ACC112 (cell line): ENCODE measurements around the gene TLNRD1.

Source experiments
- H2AFZ ChIP-seq: fragments of 200-600 bp; sonication (generic); one replicate; pipeline ENCODE4 v1.6.0; 2017; ENCODE audit warnings: antibody characterized with exemption, low read length; ENCODE audit not compliant: unreplicated experiment
- H3K27ac ChIP-seq: fragments of 200-600 bp; sonication (generic); 2 replicates; pipeline ENCODE4 v1.5.1; 2014; ENCODE audit warnings: low read depth, mild to moderate bottlenecking, antibody characterized with exemption, low read length, moderate library complexity
- H3K27me3 ChIP-seq: fragments of 200-600 bp; sonication (generic); 2 replicates; pipeline ENCODE4 v1.6.1; 2014; ENCODE audit warnings: mild to moderate bottlenecking, antibody characterized with exemption, low read length, moderate library complexity, mixed read lengths; ENCODE audit not compliant: insufficient read depth
- H3K36me3 ChIP-seq: fragments of 200-600 bp; sonication (generic); 2 replicates; pipeline ENCODE4 v1.6.1; 2016; ENCODE audit warnings: mild to moderate bottlenecking, antibody characterized with exemption, low read length, moderate library complexity, mixed read lengths; ENCODE audit not compliant: insufficient read depth
- H3K4me1 ChIP-seq: fragments of 200-600 bp; sonication (generic); one replicate; pipeline ENCODE4 v1.6.1; 2016; ENCODE audit warnings: low read length, mixed read lengths; ENCODE audit not compliant: insufficient read depth, unreplicated experiment, control insufficient read depth
- H3K4me3 ChIP-seq: fragments of 200-600 bp; sonication (generic); 2 replicates; pipeline ENCODE4 v1.5.1; 2014; ENCODE audit warnings: mild to moderate bottlenecking, low read depth, low read length
- H3K79me2 ChIP-seq: fragments of 200-600 bp; sonication (generic); one replicate; pipeline ENCODE4 v1.6.0; 2016; ENCODE audit warnings: low read length; ENCODE audit not compliant: control insufficient read depth, unreplicated experiment, insufficient read depth

The TLNRD1 gene

GRCh38 chr15:80978685-80979329, 21.9 kb upstream of the TLNRD1 start:
- Histone ChIP-seq H3K27me3 (no peaks in the 10 kb centered on the region), H2AFZ (no peak overlapping the region), H3K79me2 (peaks cover 34% of the 10 kb centered on the region), H3K27ac (0 out of 2 replicates have a peak overlapping the region, but pooled peaks have one; percentile 3), H3K4me1 (peaks cover 9% of the 10 kb centered on the region), H3K36me3 (peaks cover 18% of the 10 kb centered on the region; the same call in 1 of the 2 replicates), H3K4me3 (no peak overlapping the region)

- Histone ChIP-seq H3K27ac (no peak overlapping the region), H3K4me3 (no peak overlapping the region), H2AFZ (no peak overlapping the region), H3K79me2 (peaks cover 39% of the 10 kb centered on the region), H3K4me1 (peaks cover 9% of the 10 kb centered on the region), H3K36me3 (peaks cover 18% of the 10 kb centered on the region; the same call in 1 of the 2 replicates), H3K27me3 (no peaks in the 10 kb centered on the region)
Observed at GRCh38 chr15:80979538-80980200, 21.1 kb upstream of the TLNRD1 start.

- Histone ChIP-seq H3K4me1 (peaks cover 21% of the 10 kb centered on the region), H3K27me3 (no peaks in the 10 kb centered on the region), H2AFZ (no peak overlapping the region), H3K79me2 (peaks cover 59% of the 10 kb centered on the region), H3K27ac (no peak overlapping the region), H3K36me3 (peaks cover 18% of the 10 kb centered on the region; the same call in 1 of the 2 replicates), H3K4me3 (no peak overlapping the region)
Observed at GRCh38 chr15:80982205-80982604, 18.5 kb upstream of the TLNRD1 start.

GRCh38 chr15:80982839-80983238, 17.9 kb upstream of the TLNRD1 start:
- H2AFZ ChIP-seq: no peak overlapping the region
- peaks cover 21% of the 10 kb centered on the region for H3K4me1 ChIP-seq
- no peak overlapping the region for H3K27ac ChIP-seq
- H3K4me3 ChIP-seq: no peak overlapping the region
- peaks cover 18% of the 10 kb centered on the region; the same call in 1 of the 2 replicates for H3K36me3 ChIP-seq
- H3K27me3 ChIP-seq: no peaks in the 10 kb centered on the region
- H3K79me2 ChIP-seq: peaks cover 64% of the 10 kb centered on the region

- Histone ChIP-seq H3K36me3 (0 out of 2 replicates have a peak, but pooled peaks cover 5% of the 10 kb centered on the region), H2AFZ (no peak overlapping the region), H3K27ac (peak overlapping the region; percentile 49; the same call in 1 of the 2 replicates), H3K4me3 (peak overlapping the region; percentile 60), H3K79me2 (peaks cover 76% of the 10 kb centered on the region), H3K4me1 (peaks cover 20% of the 10 kb centered on the region), H3K27me3 (no peaks in the 10 kb centered on the region)
Observed at GRCh38 chr15:80984856-80985255, 15.9 kb upstream of the TLNRD1 start.

- Histone ChIP-seq H3K4me3 (no peak overlapping the region), H3K36me3 (no peaks in the 10 kb centered on the region), H3K79me2 (peaks cover 72% of the 10 kb centered on the region)
Observed at GRCh38 chr15:80985981-80986380, 14.7 kb upstream of the TLNRD1 start.

GRCh38 chr15:80986487-80986886, 14.2 kb upstream of the TLNRD1 start:
- Histone ChIP-seq H3K27ac (no peak overlapping the region), H3K4me3 (0 out of 2 replicates have a peak overlapping the region, but pooled peaks have one; percentile 11), H3K36me3 (no peaks in the 10 kb centered on the region), H2AFZ (no peak overlapping the region), H3K27me3 (no peaks in the 10 kb centered on the region), H3K79me2 (peaks cover 72% of the 10 kb centered on the region), H3K4me1 (peaks cover 34% of the 10 kb centered on the region)

More at GRCh38 chr15:80985981-80986380, 14.7 kb upstream of the TLNRD1 start:
- no peak overlapping the region for H3K27ac ChIP-seq
- H3K27me3 ChIP-seq: no peaks in the 10 kb centered on the region
- no peak overlapping the region for H2AFZ ChIP-seq
- peaks cover 29% of the 10 kb centered on the region for H3K4me1 ChIP-seq

GRCh38 chr15:80988148-80988796, 12.5 kb upstream of the TLNRD1 start:
- Histone ChIP-seq H3K27ac (no peak overlapping the region), H3K79me2 (peaks cover 58% of the 10 kb centered on the region), H3K27me3 (no peaks in the 10 kb centered on the region), H3K4me1 (peaks cover 46% of the 10 kb centered on the region), H3K36me3 (no peaks in the 10 kb centered on the region), H3K4me3 (peak overlapping the region; percentile 85), H2AFZ (no peak overlapping the region)

- H3K27me3 ChIP-seq: no peaks in the 10 kb centered on the region
- peaks cover 52% of the 10 kb centered on the region for H3K79me2 ChIP-seq
- peak overlapping the region; percentile 14; the same call in 1 of the 2 replicates for H3K27ac ChIP-seq
- H3K4me1 ChIP-seq: peaks cover 46% of the 10 kb centered on the region
- H3K36me3 ChIP-seq: no peaks in the 10 kb centered on the region
- peak overlapping the region; percentile 85 for H3K4me3 ChIP-seq
- peak overlapping the region; percentile 79 for H2AFZ ChIP-seq
Observed at GRCh38 chr15:80989081-80989517, 11.6 kb upstream of the TLNRD1 start.

- Histone ChIP-seq H3K36me3 (no peaks in the 10 kb centered on the region), H3K27me3 (no peaks in the 10 kb centered on the region), H3K79me2 (peaks cover 45% of the 10 kb centered on the region), H2AFZ (peak within 1 kb of the TSS; percentile 88), H3K4me1 (peaks cover 46% of the 10 kb centered on the region), H3K27ac (peak within 1 kb of the TSS; percentile 80), H3K4me3 (peak within 1 kb of the TSS; percentile 85)
Observed at GRCh38 chr15:80989518-80990478, 10.9 kb upstream of the TLNRD1 start, which contains the start of gene MESD. Gene MESD (minus strand): TSS chr15:80989819. CDS start chr15:80989791, 28 bp downstream.
